Bronchial epithelial cell (primary cell): Measurements from ENCODE around the gene SUPT20H. TPM values are rescaled to one million over a fixed set of nuclear protein-coding genes. Genes with fewer than 3 reads are reported as not detected.

Experiments
- DNase-seq: peaks from one replicate; pipeline ENCODE4 v3.0.0-alpha.2; 2010; ENCODE audit warnings: low read depth
- FAIRE-seq: peaks from 2 replicates; lab custom pipeline; 2011; peaks lifted over from hg19 to GRCh38; lab: Jason Lieb, UNC
- H3K27me3 ChIP-seq: 2 replicates; pipeline ENCODE4 v1.5.1; 2011; ENCODE audit warnings: low read length; ENCODE audit not compliant: control insufficient read depth, insufficient read depth
- H3K36me3 ChIP-seq: 2 replicates; pipeline ENCODE4 v1.5.1; 2011; ENCODE audit warnings: low read length; ENCODE audit not compliant: control insufficient read depth, insufficient read depth
- H3K4me3 ChIP-seq: 2 replicates; pipeline ENCODE4 v1.5.1; 2011; ENCODE audit warnings: mild to moderate bottlenecking, low read depth, low read length, control low read depth
- total RNA-seq: library from RNA; depleted of rRNA; stranded (reverse); fragments of >200 nt; gene quantifications from 2 replicates; pipeline ENCODE4 v1.2.1, GENCODE V29; 2014
- TF ChIP-seq, protein P1 (sequence below): IDR thresholded peaks from 2 replicates; pipeline ENCODE4 v1.5.1; 2011; ENCODE audit warnings: mild to moderate bottlenecking, moderate library complexity, low read length, control low read depth, inconsistent platforms; ENCODE audit not compliant: insufficient read depth, severe bottlenecking

The SUPT20H gene
- total RNA-seq, 1 donor from 2014 or later, result 28.7 TPM

DNA sequence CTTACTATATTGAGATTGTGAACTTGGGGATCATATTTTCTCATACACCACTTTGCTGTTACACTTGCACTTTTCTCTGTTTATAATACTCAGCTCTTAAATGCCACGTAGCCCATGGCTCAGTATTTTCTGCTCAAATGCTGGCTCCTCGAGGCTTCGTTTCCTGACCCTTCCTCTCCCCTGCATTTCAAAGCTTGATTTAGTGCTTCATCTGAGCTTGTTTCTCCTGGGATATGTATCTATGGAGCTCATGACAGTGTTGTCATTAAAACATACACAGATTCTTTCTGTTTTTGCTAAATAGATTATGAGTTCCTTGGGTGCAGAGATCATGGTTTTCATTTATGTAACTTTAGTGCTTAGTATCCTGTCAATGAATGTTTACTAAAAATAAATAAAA is 34.6 kb upstream of the SUPT20H start:
- FAIRE-seq, result no peak
- TF ChIP-seq, protein P1, sequence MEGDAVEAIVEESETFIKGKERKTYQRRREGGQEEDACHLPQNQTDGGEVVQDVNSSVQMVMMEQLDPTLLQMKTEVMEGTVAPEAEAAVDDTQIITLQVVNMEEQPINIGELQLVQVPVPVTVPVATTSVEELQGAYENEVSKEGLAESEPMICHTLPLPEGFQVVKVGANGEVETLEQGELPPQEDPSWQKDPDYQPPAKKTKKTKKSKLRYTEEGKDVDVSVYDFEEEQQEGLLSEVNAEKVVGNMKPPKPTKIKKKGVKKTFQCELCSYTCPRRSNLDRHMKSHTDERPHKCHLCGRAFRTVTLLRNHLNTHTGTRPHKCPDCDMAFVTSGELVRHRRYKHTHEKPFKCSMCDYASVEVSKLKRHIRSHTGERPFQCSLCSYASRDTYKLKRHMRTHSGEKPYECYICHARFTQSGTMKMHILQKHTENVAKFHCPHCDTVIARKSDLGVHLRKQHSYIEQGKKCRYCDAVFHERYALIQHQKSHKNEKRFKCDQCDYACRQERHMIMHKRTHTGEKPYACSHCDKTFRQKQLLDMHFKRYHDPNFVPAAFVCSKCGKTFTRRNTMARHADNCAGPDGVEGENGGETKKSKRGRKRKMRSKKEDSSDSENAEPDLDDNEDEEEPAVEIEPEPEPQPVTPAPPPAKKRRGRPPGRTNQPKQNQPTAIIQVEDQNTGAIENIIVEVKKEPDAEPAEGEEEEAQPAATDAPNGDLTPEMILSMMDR, result no peak
- no peak overlapping the region for H3K4me3 ChIP-seq
- H3K27me3 ChIP-seq, result no peaks in the 10 kb centered on the region
- no peaks in the 10 kb centered on the region for H3K36me3 ChIP-seq
- DNase-seq, result no peak

DNA sequence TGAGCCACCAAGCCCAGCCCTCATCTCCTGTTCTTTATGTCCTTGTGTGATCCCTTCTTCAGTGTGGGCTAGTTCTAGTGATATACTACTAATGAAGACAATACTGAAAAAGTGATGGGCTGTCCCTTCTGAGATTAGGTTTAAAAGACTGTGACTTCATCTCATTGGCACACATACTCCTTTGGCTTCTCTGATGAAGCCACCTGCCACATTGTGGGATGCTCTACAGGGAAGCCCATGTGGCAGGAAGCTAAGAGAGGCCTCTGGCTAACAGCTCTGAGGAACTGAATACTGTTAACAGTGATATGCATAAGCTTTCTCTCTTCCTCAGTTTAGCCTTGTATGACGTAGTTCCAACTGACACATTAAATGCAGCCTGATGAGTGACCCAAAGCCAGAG is 32.3 kb upstream of the SUPT20H start:
- H3K4me3 ChIP-seq, result no peak overlapping the region
- TF ChIP-seq, protein P1, result no peak
- no peaks in the 10 kb centered on the region for H3K27me3 ChIP-seq
- H3K36me3 ChIP-seq, result no peaks in the 10 kb centered on the region
- FAIRE-seq (no peak), DNase-seq (no peak)

DNA sequence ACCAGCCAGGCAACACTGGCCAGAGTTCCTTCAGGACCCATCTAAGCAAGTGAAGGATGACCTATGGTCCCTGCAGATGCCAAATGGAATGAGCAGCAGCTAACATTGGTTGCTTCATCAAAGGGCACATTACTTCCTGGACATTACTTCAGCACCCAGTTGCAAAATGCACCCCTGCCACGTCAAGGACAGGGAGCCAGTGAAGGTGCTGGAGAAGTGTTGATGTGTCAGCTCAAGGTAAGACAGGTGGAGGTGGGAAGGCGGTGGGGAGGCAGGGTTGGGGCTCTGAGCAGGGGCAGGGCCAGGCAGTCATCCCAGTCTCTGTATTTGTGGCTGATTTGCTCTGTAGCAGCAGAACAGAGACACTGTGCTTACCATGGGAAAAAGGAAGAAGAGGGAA is 31.4 kb upstream of the SUPT20H start:
- TF ChIP-seq, protein P1, result no peak
- Histone ChIP-seq H3K27me3 (no peaks in the 10 kb centered on the region), H3K36me3 (no peaks in the 10 kb centered on the region), H3K4me3 (no peak overlapping the region)
- FAIRE-seq (no peak), DNase-seq (no peak)

DNA sequence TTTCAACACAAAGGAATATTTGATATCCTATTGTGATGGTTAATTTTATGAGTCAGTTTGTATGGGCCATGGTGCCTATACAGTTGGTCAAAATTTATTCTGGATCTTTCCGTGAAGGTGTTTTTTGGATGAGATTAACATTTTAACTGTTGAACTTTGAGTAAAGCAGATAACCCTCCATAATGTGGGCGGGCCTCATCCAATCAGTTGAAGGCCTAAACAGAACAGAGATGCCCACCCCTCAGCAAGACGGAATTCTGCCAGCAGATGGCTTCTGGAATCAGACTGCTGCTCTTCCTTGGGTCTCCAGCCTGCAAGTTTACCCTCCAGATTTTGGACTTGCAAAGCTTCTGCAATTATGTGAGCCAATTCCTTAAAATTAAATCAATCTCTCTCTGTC is 30.0 kb upstream of the SUPT20H start:
- no peak for DNase-seq
- TF ChIP-seq, protein P1, result no peak
- no peak for FAIRE-seq
- no peaks in the 10 kb centered on the region for H3K36me3 ChIP-seq
- no peak overlapping the region for H3K4me3 ChIP-seq
- no peaks in the 10 kb centered on the region for H3K27me3 ChIP-seq

DNA sequence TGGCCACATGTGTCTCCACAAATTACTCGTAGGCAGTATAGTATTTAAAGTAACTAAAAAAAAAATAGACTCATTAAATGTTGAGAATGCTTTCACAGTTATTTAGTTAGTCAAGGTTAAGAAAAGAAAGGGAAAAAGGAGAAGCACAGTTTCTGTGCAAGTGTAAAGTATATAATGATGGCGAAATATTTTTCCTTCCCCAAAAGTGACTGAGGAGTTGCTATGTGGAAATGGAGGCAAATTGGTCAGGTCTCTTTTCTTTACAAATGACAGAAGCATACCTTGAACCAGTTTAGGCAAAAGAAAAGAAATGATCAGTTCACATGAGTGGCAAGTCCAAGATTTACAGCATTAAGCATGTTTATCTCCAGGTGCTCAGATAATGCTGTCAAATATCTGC is 28.0 kb upstream of the SUPT20H start:
- Histone ChIP-seq H3K36me3 (no peaks in the 10 kb centered on the region), H3K4me3 (no peak overlapping the region), H3K27me3 (no peaks in the 10 kb centered on the region)
- TF ChIP-seq, protein P1, result no peak
- FAIRE-seq (no peak), DNase-seq (no peak)

DNA sequence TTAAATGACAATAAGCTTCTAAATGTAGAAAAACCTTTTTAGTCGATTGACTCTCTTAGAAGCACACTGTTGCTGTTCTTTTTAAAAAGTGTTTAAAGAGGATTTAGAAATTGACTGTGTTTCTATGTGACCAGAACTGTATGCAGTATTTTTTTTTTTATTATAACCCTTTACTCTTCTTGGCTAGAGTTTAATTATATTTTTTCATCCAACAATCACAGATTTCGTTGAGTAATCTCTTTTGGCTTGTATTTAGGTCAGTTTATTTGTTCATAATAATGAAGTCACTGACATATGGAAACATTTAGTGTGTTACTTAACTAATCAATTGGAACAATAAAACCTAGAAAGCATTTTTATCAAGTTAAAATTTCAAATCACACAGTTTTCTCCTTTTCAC is 26.1 kb upstream of the SUPT20H start:
- Histone ChIP-seq H3K4me3 (no peak overlapping the region), H3K27me3 (no peaks in the 10 kb centered on the region), H3K36me3 (no peaks in the 10 kb centered on the region)
- TF ChIP-seq, protein P1, result no peak
- DNase-seq (no peak), FAIRE-seq (no peak)
